HG02943 (cell line): Measurements from ENCODE around the gene RNF10.

ENCODE experiments used
- ATAC-seq: cut with Tn5 transposase; IDR thresholded peaks from one replicate; pipeline ENCODE4 v1.9.1; 2021; ENCODE audit warnings: mild to moderate bottlenecking, low read depth, moderate library complexity; ENCODE audit not compliant: unreplicated experiment

The RNF10 gene

GRCh38 chr12:120573560-120573959, 39.4 kb downstream of the RNF10 start:
- ATAC-seq = no peak

DNA sequence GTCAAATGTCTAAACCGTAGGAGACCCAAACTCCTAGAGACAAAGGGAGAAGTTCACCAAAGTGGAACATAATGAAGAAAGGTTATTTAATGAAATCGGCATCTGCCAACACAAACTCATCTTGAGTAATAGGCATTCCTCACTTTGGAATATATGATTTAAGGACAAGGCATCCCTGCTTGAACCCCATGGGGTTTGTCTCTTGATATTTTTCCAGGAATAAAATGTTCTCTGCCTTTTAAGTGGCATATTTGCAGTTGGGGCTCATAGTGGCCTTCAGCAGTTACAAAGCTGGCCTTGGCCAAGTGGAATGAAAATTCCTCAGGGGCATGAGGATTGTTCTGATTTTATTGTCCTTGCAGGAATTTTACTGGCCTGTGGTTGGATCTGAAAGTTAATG, 40.0 kb downstream of the RNF10 start:
- ATAC-seq = no peak

- no peak for ATAC-seq
These were observed 45.0 kb downstream of the RNF10 start for GRCh38 chr12:120579179-120579578.

DNA sequence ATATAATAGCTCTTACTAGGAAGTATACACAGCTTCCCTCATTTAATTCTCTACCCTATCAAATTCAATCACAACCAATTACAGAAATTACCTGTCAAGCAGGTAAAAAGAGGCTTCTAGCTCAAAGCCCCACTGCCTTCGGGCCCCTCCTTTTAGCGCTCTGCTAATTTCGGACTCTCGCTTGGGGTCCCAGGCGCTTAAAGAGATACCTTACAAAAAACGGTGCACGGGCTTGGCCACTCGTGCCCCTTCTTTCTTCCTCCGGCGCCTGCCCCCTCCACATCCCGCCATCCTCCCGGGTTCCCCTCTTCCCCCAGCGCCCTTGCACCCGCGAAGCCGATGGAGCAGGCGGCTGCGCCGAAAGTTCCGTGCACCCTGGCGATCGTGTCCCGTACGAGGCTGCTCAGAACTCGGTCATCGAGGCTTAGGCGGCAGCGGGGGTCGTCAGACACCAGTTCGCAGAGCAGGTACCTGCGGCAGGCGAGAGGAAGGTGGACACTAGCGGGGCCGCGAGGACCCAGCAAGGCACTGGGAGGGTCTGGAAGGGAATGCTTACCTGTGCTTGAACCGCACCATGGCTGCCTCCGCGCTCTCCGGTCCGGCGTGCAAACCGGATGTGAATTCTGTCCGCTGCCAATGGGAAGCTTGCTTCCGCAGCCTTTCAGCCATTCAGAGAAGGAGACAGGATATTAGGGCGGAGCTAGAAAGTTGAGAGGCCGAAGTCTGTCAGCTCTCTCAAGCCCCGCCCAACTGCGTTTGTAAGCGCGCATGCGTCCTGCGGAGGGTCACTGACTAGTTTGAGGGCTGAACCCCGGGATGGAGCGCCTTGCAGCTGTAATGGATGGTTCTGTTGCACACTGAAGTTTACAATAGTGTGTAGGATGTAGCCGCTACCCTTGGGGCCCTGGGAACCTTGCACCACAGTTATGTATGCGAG, 46.9 kb downstream of the RNF10 start, which contains the start of gene POP5:
TSS of gene POP5 (minus strand) at position 616 of the 937 bp plus-strand sequence. CDS start at position 576, 40 bp downstream.
- ATAC-seq = peak; percentile 95

DNA sequence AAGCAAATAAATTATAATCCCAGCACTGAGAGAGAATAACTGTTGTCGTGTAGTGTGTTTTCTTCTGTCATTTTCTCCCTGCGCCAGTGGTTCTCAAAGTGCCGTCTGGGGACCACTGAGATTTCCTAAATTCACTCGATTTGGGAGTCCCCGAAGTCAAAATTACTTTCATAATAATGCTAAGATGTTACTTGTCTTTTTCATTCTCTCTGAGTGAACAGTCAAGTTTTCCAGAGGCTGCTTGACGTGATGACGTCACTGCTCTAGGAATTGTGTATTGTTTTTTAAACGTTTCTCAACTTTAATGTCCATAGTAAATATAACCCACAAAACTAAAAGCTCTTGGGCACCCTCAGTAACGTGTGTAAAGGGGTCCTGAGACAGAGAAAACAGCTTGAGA, 47.8 kb downstream of the RNF10 start:
- ATAC-seq = no peak

DNA sequence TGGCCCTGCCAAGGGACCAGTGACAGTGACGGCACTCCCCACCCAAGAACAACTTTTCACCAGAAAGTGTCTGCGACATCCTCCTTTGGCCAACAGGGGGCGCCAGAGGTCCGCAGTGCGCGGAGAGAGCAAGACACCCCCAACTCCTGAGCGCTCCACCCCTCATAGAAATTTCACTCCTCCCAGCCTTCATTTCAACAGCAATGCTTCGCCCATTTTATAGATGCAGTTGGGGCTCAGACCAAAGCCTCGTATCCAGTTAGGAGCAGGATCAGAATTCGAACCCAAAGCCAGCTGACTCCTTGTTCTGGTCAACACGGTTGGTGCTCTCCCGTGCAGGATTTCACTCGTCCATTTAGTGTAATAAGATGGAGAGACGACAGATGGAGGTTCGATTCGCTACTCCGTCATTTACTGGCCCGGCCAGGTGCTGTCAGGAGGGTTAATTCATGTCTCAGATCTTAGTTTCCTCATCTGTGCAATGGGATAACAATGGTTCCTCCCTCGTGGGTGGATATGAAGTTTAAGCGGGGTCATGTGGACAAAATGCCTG, 49.4 kb downstream of the RNF10 start:
- ATAC-seq = no peak

DNA sequence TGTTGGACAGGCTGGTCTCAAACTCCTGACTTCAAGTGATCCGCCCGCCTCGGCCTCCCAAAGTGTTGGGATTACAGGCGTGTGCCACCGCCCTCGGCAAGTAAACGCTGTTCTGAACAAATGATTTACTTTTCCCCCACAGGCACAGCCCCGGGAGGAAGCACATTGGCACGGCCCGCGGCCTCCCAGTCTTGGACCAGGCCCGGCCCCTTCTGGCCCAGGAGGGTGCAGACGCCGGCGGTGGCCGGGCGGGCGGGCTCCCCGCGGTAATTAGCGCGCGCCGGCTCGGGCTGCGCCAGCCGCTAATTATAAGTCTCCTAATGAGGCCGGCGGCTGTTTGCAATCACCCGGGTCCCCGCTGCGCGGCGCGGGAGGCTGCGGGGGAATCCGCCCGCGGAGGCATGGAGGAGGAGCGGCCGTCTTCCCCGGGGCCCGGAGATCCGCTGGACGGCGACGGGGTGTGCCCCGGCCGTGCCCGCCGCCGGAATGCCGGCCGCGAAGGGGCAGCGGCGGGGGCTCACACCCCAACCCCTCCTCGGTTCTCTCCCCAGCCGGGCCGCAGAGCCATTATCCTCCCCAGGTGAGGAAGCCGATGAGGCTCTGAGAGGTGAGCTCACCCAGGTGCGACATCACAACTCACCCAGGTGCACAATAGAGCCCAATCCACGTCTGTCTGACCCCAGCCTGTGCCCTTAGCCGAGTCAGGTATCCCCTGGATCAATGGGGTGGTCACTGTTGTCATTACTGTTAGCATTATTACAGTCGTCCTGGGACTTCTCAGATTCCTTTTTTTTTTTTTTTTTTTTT, 50.4 kb downstream of the RNF10 start:
- no peak for ATAC-seq

GRCh38 chr12:120586206-120586605, 52.0 kb downstream of the RNF10 start:
- no peak for ATAC-seq

DNA sequence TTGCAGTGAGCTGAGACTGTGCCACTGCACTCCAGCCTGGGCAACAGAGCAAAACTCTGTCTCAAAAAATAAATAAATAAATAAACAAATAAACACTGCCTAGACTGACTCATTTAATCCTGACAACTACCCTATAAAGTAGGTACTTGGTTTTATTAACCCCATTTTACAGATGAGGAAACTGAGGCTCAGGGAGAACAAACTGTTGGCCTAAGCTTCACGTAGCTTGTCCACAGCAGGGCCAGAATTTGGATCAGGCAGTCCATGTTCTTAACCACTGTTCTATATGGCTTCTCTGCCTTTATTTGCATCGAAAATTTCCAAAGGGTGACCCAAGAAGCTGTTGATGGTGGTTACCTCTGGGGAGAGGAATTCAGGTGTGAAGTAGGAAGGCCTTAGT, 52.7 kb downstream of the RNF10 start:
- ATAC-seq = no peak

DNA sequence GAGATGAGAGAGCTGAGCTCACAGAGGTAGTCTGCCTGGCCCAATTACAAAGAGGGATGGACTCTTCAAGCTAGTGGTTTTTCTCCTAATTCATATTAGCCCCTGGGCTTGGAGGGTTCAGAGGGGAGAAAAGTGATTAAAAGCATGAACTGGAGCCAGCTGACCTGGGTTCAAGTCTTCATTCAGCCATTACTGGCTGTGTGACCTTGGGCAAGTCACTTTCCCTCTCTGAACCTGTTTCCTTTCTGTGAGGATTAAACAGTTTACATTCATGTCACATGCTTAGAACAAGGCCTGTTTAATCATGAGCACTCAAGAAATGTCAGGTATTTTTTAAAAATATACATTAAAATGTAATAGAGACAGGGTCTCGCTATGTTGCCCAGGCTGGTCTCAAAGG, 54.2 kb downstream of the RNF10 start:
- no peak for ATAC-seq

DNA sequence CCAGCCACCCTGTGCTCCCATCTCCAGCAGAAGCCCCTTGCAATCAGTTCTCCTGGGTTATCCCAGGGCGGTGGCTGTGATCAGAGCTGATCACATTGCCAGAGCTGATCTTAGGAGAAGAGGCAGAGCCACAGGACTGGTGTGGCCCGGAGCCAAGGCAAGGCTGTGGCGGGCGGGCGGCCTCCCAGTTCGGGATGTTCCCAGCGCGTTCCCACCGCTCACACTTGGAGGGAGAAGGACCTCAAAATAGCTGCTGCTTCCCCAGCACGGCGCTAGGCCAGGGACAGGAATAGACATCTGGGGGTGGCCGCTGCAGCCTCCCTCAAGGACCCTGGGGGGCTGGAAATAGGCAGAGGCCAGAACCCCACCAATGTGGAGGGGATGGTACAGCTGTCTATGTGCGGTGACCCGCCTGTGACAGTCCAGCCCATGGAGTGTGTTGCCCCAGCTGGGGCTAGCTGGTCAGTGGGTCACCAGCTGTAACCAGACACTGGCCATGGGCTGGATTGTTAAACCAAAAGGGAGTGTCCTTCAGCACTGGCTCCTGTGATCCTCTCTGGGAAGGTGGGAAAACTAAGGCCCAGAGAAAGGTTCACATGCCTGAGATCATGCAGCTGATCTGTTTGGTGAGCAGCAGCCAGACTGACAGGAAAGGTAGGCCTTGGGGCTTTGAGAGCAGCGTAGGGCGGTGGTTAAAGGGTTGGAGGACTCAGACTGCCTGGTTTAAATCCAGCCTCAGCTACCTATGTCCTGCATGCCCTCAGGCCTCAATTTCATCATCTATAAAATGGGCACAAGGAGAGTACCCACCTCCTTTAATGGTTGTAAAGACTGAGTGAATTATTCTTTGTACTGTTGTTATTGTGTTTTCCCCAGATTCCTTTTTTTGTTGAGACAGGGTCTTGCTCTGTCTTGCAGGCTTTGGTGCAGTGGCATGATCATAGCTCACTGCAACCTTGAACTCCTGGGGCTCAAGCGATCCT, 55.1 kb downstream of the RNF10 start:
- no peak for ATAC-seq

DNA sequence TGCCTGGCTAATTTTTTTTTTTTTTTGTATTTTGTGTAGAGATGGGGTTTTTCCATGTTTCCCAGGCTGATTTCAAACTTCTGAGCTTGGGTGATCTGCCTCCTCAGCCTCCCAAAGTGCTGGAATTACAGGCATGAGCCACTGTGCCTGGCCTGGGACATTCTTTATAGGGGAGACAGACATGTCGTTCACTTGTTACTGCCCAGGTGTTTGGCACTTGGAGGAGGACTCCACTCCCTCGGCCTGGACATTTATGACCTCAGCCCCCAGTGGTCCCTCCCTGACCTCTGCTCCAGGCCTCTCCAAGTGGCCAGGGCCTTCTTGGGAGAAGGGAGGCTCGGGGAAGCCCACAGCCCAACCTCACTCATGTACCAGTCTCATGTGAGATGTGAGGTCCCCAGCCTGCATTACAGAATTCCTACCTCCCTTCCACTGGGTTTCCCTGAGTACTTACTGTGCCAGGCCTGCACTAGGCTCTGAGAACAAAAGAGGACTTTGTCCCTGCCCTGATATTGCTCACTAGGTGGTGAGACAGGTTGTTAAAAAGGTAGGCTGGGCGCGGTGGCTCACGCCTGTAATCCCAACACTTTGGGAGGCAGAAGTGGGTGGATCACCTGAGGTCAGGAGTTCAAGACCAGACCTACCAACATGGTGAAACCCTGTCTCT, 56.7 kb downstream of the RNF10 start:
- ATAC-seq = no peak

DNA sequence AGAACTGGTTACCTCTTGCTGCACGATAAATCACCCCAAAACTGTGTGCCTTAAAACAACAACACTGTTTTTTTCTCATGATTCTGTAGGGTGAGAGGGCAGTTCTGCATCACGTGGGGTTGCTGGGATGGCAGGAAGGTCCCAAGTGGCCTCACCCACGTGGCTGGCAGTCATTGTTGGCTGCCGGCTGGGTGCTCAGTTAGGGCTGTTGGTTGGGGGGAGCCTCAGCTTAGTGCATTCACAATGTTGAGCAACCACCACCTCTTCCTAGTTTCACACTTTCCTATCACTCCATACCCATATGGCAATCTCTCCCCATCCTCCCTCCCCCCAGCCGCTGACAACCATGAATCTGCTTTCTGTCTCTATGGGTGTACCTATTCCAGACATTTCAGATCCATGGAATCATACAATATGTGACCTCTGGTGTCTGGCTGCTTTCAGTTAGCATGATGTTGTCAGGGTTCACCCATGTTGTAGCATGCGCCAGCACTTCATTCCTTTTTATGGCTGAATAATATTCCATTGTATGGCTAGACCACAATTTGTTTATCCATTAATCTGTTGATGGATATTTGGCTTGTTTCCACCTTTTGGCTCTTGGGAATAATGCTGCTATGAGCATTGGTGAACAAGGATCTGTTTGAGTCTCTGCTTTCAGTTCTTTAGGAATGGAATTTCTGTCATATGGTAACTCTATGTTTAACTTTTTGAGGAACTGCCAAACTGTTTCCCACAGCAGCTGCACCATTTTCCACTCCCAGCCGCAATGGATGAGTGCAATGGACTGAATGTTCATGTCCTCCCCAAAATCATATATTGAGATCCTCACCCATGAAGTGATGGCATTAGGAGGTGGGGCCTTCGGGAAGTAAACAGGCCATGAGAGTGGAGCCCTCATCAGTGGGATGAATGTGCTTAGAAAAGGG, 58.2 kb downstream of the RNF10 start:
- ATAC-seq = no peak

- ATAC-seq = no peak
These were observed 62.7 kb downstream of the RNF10 start for GRCh38 chr12:120596901-120597300.

- no peak for ATAC-seq
These were observed 63.7 kb downstream of the RNF10 start for GRCh38 chr12:120597861-120598260.

- ATAC-seq = no peak
These were observed 64.7 kb downstream of the RNF10 start for GRCh38 chr12:120598674-120599463.

- ATAC-seq = no peak
These were observed 65.8 kb downstream of the RNF10 start for GRCh38 chr12:120599672-120600552.
